ENCODE data around the gene TRAF3IP1.
"Not testable (repeated sequence)": the region's sequence is repeated elsewhere in the genome, so short reads cannot be mapped to it uniquely, and the experiment has no call there.

Gene TRAF3IP1

GRCh38 chr2:238320246-238320647 is at the start of gene TRAF3IP1:
Gene TRAF3IP1, plus strand, starts transcription at chr2:238320518. Its CDS starts 145 bp downstream, at chr2:238320663.
- no peak for FAIRE-seq

GRCh38 chr2:238270606-238271005 is 49.7 kb upstream of the TRAF3IP1 start:
- FAIRE-seq: no peak

GRCh38 chr2:238271061-238271554 is 49.2 kb upstream of the TRAF3IP1 start:
- no peak for FAIRE-seq

GRCh38 chr2:238271686-238272085 is 48.6 kb upstream of the TRAF3IP1 start:
- not testable (repeated sequence) for FAIRE-seq

- FAIRE-seq: no peak
Measured at GRCh38 chr2:238272156-238272555, 48.2 kb upstream of the TRAF3IP1 start.

- FAIRE-seq: not testable (repeated sequence)
Measured at GRCh38 chr2:238273433-238273832, 46.9 kb upstream of the TRAF3IP1 start.

GRCh38 chr2:238274152-238274865 is 46.0 kb upstream of the TRAF3IP1 start:
- FAIRE-seq: no peak

GRCh38 chr2:238277695-238278094 is 42.6 kb upstream of the TRAF3IP1 start:
- no peak for FAIRE-seq

GRCh38 chr2:238278626-238279323 is 41.5 kb upstream of the TRAF3IP1 start:
- no peak for FAIRE-seq

GRCh38 chr2:238279324-238279682 is 41.0 kb upstream of the TRAF3IP1 start:
- FAIRE-seq: no peak

- FAIRE-seq: no peak
Measured at GRCh38 chr2:238280083-238280825, 40.1 kb upstream of the TRAF3IP1 start.

GRCh38 chr2:238281826-238282480 is 38.4 kb upstream of the TRAF3IP1 start:
- FAIRE-seq: no peak

- FAIRE-seq: no peak
Measured at GRCh38 chr2:238282861-238283738, 37.2 kb upstream of the TRAF3IP1 start.

- no peak for FAIRE-seq
Measured at GRCh38 chr2:238284802-238285515, 35.4 kb upstream of the TRAF3IP1 start.

- no peak for FAIRE-seq
Measured at GRCh38 chr2:238285653-238286082, 34.6 kb upstream of the TRAF3IP1 start.

GRCh38 chr2:238286095-238286494 is 34.2 kb upstream of the TRAF3IP1 start:
- no peak for FAIRE-seq

- no peak for FAIRE-seq
Measured at GRCh38 chr2:238286551-238286950, 33.8 kb upstream of the TRAF3IP1 start.

GRCh38 chr2:238286987-238287736 is 33.2 kb upstream of the TRAF3IP1 start:
- no peak for FAIRE-seq

- FAIRE-seq: no peak
Measured at GRCh38 chr2:238287737-238288649, 32.3 kb upstream of the TRAF3IP1 start, which contains the start of gene PER2. Gene PER2, minus strand, starts transcription at chr2:238288610. Its CDS starts 10,674 bp downstream, at chr2:238277936.

Measured in colon (tissue), 2 donors.